KBM-7 (cell line): Measurements from ENCODE around the gene MED29.
A peak's percentile ranks its signal among the peaks of the same experiment; 100 is the strongest.

ENCODE experiments used
- DNase-seq: peaks from one replicate; pipeline ENCODE4 v3.0.0-alpha.2; 2015
- in situ Hi-C: fragments of 300-500 bp; cut with MboI; formaldehyde crosslinking; loops from 2 replicates; pipeline ENCODE4 v1.14.3; 2020; ENCODE audit warnings: low sequenced_read_pairs, low pct_unique_long_range_greater_than_20kb, mixed read lengths

The MED29 gene

GRCh38 chr19:39408392-39409207, 17.4 kb downstream of the MED29 start:
- DNase-seq = peak; percentile 35
- in situ Hi-C loops = no loop called here

GRCh38 chr19:39409208-39410016, 18.2 kb downstream of the MED29 start:
- in situ Hi-C loops = no loop called here
- peak; percentile 53 for DNase-seq

- in situ Hi-C loops = no loop called here
- DNase-seq = peak; percentile 83
Observed at GRCh38 chr19:39410017-39410830, 19.0 kb downstream of the MED29 start.

- no peak for DNase-seq
- in situ Hi-C loops = no loop called here
Observed at GRCh38 chr19:39410831-39411080, 19.6 kb downstream of the MED29 start.

- no peak for DNase-seq
Observed at GRCh38 chr19:39411081-39411831, 20.1 kb downstream of the MED29 start.

GRCh38 chr19:39411832-39412099, 20.6 kb downstream of the MED29 start:
- DNase-seq = no peak
- in situ Hi-C loops = no loop called here

More at GRCh38 chr19:39411081-39411831, 20.1 kb downstream of the MED29 start:
- in situ Hi-C loops = no loop called here

GRCh38 chr19:39412100-39412866, 21.1 kb downstream of the MED29 start, which contains the start of gene PLEKHG2:
Gene PLEKHG2, plus strand, starts transcription at chr19:39412669. Its CDS starts 1,418 bp downstream, at chr19:39414087.
- peak; percentile 100 for DNase-seq
- in situ Hi-C loops = no loop called here

GRCh38 chr19:39412867-39413271, 21.7 kb downstream of the MED29 start:
- in situ Hi-C loops = no loop called here

GRCh38 chr19:39413272-39413910, 22.2 kb downstream of the MED29 start:
- in situ Hi-C loops = no loop called here
- DNase-seq = no peak

More at GRCh38 chr19:39412867-39413271, 21.7 kb downstream of the MED29 start:
- no peak for DNase-seq

GRCh38 chr19:39413911-39414608, 22.9 kb downstream of the MED29 start:
- DNase-seq = peak; percentile 19
- in situ Hi-C loops = no loop called here

GRCh38 chr19:39415111-39416046, 24.2 kb downstream of the MED29 start:
- in situ Hi-C loops = no loop called here
- no peak for DNase-seq

GRCh38 chr19:39416152-39417120, 25.3 kb downstream of the MED29 start:
- in situ Hi-C loops = no loop called here
- no peak for DNase-seq

- DNase-seq = no peak
- in situ Hi-C loops = no loop called here
Observed at GRCh38 chr19:39417463-39418181, 26.4 kb downstream of the MED29 start.

GRCh38 chr19:39419003-39419402, 27.8 kb downstream of the MED29 start:
- in situ Hi-C loops = no loop called here
- DNase-seq = no peak

- DNase-seq = no peak
- in situ Hi-C loops = no loop called here
Observed at GRCh38 chr19:39420769-39421168, 29.6 kb downstream of the MED29 start.
